NT2/D1 (cell line): ENCODE measurements around the gene PDS5A.

Source experiments
- SUZ12 ChIP-seq: IDR thresholded peaks from 2 replicates; pipeline ENCODE4 v1.6.1; 2011; ENCODE audit not compliant: insufficient read length, insufficient read depth; ENCODE audit errors: extremely low read depth
- YY1 ChIP-seq: IDR thresholded peaks from 2 replicates; pipeline ENCODE4 v1.6.1; 2011; ENCODE audit not compliant: insufficient read length, insufficient read depth
- ZNF274 ChIP-seq: IDR thresholded peaks from 2 replicates; pipeline ENCODE4 v1.6.1; 2011; ENCODE audit warnings: mild to moderate bottlenecking, low read depth, low read length

- TF ChIP-seq YY1 (no peak), ZNF274 (no peak), SUZ12 (no peak)
Observed at GRCh38 chr4:39893693-39894072, 84.0 kb downstream of the PDS5A start.
